HG03521 (cell line): ENCODE data around the gene MMD.
"Not testable (repeated sequence)": the region's sequence is repeated elsewhere in the genome, so short reads cannot be mapped to it uniquely, and the experiment has no call there.

ENCODE experiments used
- ATAC-seq: cut with Tn5 transposase; IDR thresholded peaks from one replicate; pipeline ENCODE4 v1.9.1; 2021; ENCODE audit warnings: mild to moderate bottlenecking, moderate library complexity; ENCODE audit not compliant: unreplicated experiment

MMD gene

DNA sequence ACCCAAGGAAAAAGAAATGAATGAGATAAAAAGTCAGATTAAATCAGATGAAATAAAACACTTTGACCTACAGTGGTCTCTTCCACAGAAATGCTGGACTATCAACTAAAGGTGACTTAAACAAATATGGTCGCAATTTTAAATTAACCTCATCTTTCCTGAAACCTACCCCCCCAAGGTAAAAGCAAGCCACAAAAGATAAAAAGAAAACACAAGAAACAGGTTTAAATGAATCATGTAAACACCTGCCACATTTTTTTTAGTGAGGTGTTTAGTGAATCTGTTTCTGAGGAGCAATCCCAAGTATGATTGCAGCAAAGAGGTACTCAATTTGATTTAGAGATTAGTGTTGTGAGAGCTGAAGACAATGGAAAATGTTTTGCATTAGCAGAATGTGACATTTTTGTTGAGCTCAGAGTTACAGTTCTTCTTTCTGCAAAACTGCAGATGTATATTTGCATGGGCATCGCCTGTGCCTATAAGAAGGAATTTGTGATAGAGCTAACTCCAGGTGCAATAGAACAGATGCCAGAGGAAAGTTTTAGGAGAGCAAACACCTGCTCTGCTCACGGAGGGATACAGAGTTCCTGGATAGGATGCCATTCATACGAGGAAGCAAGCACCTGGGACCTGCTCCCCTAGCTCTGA, 3.4 kb upstream of the MMD start:
- ATAC-seq, result no peak

DNA sequence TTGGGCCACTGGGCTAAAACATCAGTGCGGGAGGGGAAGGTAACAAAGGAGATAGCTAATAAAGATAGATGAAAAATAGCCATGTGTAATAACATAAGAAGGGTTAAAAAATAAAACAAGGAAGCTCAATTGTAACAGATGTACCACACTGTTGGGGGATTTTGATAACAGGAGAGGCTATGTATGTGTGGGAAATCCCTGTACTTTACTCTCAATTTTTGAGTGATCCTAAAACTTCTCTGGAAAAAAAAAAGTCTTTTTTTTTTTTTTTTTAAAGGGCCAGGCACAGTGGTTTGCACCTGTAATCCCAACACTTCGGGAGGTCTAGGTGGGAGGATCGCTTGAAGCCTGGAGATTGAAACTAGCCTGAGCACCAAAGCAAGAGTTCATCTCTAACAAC, 1.9 kb upstream of the MMD start:
- no peak for ATAC-seq

DNA sequence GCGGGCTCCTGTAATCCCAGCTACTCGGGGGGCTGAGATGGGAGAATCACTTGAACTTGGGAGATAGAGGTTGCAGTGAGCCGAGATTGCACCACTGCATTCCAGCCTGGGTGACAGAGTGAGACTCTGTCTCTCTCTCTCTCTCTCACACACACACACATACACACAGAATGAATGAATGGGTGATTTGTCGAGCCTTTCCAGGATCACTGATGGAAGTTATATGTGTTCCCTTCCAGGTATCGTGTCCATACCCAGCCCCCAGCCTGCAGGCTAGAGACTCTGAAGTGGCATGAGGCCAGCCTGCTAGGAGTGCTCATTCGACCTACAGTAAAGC, 1.2 kb upstream of the MMD start:
- not testable (repeated sequence) for ATAC-seq

DNA sequence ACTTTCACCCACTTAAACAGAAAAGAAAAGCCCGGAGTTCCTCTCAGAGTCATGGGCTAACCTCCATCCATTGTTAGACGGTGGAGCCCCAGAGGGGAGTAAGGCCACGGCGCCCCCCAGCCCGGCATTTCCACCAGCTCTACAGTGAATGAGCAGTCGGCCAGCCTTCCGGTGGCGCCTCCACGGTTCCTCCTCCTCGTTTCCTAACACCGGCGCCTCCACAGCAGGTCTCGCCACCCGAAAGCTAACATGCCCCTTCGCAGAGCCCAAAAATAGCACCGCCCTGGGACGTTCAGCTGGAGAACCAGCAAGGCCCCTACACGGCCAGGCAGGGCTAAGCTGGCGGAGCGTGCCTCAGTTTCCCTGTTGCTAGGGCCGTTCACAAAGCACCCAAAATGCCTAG, 858 bp downstream of the MMD start:
- no peak for ATAC-seq

DNA sequence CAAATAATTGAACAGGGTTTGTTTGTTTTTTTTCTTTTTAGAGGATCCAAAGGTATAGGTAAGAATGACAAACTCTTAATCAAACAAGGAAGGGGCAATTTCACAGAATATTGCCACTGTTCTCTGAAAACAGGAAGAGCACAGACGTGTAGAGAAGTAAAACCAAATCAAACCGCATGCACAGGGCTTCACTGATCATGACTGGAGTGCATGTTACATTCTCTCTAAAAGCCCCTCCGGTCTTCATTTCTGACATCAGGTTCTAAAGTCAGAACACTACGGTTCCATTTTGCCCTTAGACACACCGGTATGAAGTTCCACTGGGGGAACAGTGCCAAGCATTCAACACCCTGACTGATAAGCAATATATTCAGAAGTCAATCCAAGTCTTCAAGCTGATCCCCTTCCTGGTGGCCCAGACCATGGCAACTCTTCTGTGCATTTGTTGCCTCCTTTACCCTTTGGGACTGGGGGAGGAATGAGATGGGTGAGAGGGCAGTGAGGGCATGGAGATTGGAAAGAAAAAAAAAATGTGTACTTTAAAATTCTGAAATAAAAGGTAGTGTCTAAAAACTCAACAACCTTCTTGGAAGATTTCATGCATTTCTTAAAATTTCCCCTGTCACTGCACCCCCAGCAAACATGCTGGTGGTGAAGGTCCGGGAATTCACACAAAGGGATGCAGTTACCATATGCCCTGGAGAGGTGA, 1.4 kb downstream of the MMD start:
- peak; percentile 22 for ATAC-seq

DNA sequence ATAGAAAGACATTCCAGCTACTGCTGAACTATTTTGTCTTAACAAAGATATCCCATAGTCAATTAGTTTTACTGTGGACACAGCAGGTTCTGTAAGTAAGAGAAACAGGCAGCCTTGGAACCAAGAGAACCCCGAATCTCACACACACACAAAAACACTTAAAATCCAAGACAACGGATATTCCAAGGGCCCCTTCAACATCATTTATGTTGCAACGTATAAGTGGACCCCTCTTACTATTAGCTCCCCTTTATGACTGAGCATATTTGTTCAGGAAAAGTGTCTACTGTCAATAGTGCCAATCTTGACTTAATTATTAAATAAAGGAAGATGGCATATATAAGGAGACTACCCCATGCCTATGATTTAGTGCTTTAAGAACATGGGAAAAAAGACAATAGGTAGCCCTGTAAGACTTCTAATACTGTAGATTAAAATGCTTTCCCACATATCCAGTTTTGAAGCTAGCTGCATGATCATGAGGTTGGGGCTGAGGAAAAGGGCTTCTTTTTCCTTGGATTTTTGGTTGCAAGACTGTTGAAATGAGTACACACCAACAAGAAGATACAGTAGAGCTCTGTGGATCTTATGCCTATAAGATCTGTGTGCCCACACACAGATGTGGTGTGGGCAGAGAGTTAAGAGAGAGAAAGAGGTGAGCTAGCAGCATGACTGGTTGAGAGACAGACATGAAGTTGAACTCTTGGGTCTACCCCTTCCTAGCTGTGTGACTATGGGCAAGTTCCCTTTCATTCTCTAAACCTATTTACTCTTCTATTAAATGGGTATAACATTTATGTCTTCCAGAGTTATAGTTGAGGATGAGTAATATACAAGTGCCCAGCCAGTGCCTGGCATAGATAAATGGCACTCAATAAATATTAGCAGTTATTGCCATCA, 3.0 kb downstream of the MMD start:
- ATAC-seq, result no peak

DNA sequence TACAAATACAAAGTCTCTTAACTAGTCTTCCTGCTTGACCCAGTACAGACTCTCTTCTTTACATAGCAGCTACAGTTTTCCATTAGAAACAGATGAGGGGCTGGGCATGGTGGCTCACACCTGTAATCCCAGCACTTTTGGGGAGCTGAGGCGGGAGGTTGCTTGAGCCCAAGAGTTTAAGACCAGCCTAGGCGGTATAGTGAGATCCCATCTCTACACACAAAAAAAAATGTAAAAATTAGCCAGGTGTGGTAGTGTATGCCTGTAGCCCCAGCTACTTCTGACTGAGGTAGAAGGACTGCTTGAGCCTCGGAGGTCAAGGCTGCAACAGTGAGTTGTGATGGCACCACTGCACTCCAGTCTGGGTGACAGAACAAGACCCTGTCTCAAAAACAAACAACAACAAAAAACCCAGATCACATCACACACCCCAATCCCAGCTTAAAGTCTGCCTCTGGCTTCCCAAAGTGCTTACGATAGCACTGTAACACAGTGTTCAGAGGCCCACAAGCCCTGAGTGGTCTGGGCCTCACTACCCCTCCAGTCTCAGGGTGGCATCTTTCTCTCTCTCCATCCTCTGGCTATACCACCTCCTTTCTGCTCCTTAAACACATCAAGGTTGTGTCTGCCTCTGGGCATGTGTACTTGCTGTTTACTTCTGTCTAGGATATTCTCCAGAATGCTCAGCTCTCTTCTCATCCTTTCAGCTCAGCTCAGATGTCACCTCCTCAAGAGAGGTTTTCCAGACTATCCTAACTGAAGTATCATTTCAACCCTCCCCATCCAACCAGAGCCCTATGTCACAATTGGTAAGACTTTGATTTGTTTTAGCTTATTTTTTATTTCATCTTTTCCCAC, 4.0 kb downstream of the MMD start:
- ATAC-seq, result no peak

DNA sequence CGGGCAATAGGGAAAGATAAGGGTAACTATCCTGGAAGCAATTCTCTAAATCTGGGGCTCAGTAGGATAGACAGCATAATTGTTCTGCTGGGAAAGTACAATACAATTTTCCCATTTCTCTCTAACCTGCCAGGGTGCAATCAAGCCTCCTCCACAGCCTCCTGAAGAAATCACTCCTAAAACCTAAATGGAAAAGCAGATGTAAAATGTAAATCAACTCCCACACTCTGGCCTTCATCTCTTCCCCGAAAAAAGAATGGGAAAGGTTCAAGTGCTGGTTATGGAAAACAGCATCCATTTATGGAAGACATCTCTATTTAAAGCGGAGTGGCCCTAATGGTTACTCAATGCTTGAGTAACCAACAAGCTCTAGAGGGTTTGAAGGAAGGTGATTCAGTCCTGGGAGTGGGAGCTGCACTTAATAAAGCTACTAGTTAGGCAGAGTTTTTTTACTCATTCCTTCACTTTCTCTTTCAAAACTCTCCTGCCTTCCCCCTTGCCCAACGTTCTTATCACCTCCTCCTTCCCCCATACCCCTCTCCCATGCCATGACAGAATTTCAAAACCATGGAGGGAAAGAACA, 5.1 kb downstream of the MMD start:
- ATAC-seq, result no peak

DNA sequence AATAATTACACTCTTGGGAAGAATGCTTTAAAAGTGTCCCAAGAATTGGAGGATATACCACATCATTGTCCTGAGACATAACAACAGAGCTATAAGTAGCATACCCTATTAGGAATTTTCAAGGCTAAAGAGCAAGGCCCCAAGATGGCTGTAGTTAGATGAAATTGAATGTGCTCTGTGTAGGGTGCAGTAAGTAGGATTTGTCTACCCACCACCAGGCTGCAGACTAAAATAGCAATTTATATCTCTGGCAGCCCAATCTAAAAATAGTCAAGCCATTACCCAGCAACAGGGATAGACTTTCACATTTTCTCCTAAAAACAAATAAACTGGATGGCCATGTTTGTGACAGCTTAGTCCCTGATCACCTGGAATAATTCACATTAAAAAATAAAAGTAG, 5.6 kb downstream of the MMD start:
- no peak for ATAC-seq

DNA sequence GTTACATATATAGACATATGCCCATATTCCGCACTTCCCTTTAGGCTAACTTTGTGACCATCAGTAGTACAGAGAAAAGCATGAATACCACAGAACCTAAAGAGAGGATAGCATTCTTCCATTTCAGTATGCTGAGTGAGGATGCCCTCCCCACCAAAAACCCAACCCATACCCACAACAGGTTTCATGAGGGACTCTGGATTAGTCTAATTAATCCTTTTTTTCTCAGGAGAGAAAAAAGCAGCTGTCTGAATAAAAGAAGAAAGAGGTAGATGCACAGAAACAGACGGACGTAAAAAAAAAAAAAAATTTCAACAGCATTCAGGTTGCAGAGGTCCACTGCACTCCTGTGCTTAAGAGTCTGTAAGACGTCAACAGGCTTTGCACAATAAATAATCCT, 6.7 kb downstream of the MMD start:
- no peak for ATAC-seq

DNA sequence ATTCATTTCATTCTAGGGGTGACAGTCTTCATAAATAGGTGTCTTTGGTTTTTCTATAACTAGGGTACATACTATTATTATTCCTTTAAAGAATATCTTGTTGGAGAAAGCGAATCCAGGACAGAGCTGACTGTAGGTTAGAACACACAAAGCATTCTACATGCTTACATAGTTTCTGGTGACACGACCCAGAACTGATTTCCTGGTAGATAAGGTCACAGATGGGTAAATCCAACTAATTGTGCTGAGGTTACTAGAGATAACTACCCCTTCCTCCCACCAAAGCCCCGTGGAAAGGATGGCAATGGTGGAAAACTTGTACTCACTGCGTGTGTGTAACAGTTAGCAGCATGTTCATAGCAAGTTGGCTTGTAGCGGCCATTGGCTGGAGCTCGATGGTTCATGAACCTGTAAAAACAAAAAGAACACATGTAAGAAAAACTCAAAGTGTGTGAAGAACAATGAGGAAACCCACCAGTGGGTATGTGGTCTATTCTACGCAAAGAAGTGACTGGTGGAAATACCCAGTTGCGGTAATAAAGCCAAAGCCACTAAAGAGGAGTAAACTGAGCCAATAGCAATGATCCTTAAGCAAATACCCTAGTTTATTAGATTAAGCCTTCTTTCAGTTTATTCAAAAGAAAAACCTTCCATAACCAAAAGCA, 7.7 kb downstream of the MMD start:
- no peak for ATAC-seq

DNA sequence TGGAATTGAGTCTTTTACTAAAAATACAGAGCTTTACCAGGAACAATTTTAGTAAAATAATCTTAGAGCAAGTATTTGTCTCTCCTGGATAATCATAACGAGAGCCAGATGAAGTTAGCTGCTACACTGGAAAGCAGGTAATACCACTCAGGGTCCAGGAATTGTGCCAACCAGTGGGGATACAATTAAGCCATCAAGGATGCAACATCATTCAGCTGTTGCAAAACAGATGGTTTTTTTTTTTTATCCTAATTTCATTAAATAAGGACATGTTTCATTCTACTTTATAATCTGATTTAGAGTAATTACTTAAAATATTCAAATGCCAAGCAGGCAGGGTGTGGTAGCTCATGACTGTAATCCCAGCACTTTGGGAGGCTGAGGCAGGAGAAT, 10.2 kb downstream of the MMD start:
- ATAC-seq, result no peak

DNA sequence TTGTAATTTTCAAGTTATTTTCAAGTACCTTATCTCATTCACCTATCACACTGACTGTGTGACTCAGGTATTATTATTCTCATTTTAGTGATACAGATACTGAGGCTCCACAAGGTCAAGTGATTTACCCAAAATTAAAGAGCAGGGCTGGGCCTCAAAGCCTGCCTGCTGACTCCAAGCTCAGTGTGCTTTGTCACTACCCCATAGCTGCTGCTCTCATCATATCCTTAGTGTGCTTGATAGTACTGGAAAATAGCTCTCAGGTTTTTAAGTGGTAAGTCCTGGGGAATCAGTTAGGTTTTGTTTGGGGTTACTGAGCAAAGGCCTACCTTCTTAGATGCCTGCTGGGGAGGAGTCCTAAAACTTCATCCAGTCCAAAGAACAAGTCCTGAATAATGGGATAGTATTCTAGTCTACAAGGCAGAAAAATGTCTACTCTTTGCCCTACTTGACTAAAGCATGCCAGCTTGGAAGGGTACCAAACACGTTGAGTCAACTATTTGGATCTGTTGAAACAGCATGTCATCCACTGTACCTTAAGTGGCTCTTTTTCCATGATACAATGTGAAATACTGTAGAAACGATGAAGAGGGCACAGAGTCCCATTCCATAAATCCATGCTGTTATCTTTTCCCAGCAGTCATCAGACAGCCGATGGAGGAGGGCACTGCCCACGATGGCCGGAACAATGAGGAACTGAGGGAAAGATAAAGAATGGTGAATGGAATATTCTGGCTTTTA, 10.7 kb downstream of the MMD start:
- no peak for ATAC-seq

DNA sequence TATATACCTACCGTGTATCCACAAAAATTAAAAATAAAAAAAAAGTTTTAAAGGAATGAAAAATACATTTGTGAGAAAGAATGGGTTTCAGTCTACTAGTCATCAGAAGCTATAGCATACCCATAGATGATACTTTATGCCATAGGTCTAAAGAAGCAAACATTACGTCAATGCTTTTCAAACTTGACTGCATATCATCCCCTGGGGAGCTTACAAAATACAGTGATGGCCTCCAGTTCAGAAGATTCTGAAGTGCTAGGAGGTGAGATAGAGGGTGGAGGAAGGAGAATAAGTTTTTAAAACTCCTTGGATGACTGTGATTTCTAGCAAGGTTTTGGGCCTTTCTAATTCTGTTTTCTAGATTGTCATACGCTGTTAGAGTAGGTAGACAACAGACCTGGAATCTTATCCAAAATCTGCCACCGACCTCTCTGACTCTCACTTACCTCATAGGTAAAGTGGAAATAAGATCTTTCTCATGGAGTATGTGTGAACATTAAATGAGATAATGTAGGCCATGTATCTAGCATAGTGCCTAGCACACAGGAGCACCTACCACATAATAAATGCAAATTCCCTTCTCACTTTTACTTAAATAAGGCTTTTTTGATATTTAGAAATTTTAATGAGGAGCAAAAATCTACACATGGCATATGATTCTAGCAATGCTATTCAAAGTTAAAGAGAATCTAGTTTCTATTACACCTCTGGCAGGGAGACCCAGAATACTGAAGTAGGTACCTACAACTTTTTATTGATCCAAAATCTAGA, 12.4 kb downstream of the MMD start:
- no peak for ATAC-seq

DNA sequence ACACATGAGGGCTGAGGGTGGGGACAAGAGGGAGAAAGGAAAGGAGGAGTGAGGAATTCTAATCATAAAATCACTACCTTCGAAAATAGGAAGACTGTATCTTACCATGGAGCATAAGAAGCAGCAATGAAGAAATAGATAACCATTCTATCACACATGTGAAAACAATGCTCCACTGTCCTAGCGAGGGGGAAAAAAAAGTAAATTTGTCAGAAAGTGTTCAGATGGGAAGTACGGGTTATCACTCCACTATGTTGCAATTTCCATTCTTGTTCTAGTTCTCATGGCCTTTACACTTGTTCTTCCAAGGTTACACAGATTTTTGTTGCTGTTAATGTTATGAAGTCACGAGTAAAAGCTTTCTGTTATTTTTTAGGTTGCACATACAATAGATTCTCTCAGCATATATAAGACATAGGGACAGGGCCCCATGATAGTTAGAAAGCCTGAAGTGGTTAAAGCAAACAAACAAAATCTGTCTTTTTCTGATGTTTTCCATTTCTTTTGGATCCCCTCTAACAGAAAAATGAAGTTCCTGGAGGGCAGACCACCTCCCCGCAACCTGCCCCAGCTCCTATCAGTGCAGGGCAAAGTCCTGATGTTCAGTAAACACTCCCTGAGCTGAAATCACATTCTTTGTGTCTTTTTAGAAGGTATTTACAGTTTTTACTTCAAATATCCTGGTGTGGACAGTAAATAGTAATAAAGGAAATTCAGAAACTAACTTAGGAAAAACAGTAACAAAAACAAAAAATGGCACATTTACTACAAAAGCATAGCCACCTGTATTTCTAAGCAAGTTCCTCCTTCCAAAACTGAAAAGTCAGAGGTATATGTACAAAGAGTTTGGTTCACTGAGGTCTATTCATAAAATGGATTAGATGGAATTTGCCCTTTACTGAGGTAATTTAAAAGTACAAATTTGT, 13.7 kb downstream of the MMD start:
- no peak for ATAC-seq

DNA sequence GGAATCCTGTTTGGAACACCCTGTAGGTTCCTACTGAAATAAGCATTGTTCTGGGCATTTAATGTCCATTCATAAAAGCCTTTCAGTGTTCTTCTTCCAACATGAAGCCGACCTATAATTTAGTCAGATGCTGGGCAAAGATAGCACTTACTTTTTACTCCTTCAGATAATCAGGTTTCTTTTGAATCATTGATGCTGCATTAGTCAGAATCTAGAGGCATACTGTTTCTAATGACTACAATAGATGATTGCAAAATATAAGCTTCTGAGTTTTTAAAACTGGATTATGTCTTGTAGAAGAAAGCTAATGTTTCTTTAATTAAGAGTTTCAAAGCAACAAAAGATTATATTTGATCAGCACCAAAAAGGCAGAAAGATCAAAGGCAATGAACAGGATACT, 16.0 kb downstream of the MMD start:
- ATAC-seq, result no peak

DNA sequence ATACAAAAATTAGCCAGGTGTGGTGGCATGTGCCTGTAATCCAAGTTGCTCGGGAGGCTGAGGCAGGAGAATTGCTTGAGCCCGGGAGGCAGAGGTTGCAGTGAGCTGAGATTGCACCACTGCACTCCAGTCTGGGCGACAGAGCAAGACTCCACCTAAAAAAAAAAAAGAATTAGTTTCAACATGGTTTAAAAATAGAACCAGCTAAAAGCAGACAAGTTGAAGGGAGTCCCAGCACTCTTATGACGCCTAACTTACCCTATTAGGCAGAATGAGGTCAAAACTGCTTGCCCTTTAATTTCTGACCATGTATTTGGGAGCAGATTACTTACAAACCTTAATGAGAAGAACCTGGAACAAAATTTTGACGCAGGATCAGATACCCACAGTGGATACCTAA, 17.4 kb downstream of the MMD start:
- ATAC-seq, result not testable (repeated sequence)

DNA sequence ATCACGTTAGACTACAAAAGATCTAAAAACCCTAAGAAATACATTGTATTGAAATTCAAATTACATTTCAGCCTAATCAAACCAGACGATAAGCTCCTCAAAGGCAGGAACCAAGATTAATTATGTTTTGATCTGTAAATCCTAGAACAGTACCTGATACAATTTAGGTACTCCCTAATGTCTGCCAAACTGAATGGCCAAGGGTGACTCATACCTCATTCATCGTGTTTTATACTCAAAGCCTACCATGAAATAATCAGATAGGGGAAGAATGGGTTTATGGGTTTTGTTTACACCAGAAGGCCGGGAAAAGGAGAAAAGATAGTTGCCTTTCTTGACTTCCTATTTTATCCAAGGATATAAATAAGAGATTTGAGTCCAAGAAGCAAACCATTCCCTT, 19.3 kb downstream of the MMD start:
- no peak for ATAC-seq
